Rectal smooth muscle tissue (tissue), 1 donor: Measurements from ENCODE around the gene CYBA.

Source experiments
- H3K27ac ChIP-seq: one replicate; pipeline ENCODE4 v1.7.0; 2013; ENCODE audit warnings: low read depth, low read length, inconsistent platforms
- H3K27me3 ChIP-seq: one replicate; pipeline ENCODE4 v1.7.0; 2013; ENCODE audit warnings: low read length; ENCODE audit not compliant: control insufficient read depth, insufficient read depth
- H3K36me3 ChIP-seq: one replicate; pipeline ENCODE4 v1.7.0; 2013; ENCODE audit warnings: low read length; ENCODE audit not compliant: control insufficient read depth, insufficient read depth
- H3K4me1 ChIP-seq: one replicate; pipeline ENCODE4 v1.7.0; 2013; ENCODE audit warnings: low read length; ENCODE audit not compliant: control insufficient read depth, insufficient read depth
- H3K4me3 ChIP-seq: one replicate; pipeline ENCODE4 v1.7.0; 2013; ENCODE audit warnings: low read length
- H3K9ac ChIP-seq: one replicate; pipeline ENCODE4 v1.7.0; 2013; ENCODE audit warnings: low read length

Gene CYBA

GRCh38 chr16:88601313-88602036, 49.4 kb downstream of the CYBA start:
- peaks cover 33% of the 10 kb centered on the region for H3K36me3 ChIP-seq
- H3K4me3 ChIP-seq, result no peak overlapping the region
- H3K9ac ChIP-seq, result no peak overlapping the region
- H3K4me1 ChIP-seq, result no peaks in the 10 kb centered on the region
- no peaks in the 10 kb centered on the region for H3K27me3 ChIP-seq
- H3K27ac ChIP-seq, result no peak overlapping the region

DNA sequence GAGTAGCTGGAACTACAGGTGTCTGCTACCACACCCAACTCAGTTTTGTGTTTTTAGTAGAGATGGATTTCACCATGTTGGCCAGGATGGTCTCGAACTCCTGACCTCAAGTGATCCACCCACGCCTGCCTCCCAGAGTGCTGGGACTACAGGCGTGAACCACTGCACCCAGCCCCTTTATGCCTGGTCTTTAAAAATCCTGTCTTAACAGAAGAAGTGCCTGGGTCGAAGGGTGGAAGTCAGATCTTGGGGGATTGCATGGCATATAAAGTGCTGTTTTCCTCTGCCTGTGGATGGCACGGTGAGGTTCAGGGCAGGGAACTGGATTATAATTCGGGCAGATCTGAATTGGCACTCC, 50.3 kb downstream of the CYBA start:
- Histone ChIP-seq H3K9ac (no peak overlapping the region), H3K4me1 (no peaks in the 10 kb centered on the region), H3K36me3 (peaks cover 28% of the 10 kb centered on the region), H3K27ac (no peak overlapping the region), H3K27me3 (no peaks in the 10 kb centered on the region), H3K4me3 (no peak overlapping the region)

DNA sequence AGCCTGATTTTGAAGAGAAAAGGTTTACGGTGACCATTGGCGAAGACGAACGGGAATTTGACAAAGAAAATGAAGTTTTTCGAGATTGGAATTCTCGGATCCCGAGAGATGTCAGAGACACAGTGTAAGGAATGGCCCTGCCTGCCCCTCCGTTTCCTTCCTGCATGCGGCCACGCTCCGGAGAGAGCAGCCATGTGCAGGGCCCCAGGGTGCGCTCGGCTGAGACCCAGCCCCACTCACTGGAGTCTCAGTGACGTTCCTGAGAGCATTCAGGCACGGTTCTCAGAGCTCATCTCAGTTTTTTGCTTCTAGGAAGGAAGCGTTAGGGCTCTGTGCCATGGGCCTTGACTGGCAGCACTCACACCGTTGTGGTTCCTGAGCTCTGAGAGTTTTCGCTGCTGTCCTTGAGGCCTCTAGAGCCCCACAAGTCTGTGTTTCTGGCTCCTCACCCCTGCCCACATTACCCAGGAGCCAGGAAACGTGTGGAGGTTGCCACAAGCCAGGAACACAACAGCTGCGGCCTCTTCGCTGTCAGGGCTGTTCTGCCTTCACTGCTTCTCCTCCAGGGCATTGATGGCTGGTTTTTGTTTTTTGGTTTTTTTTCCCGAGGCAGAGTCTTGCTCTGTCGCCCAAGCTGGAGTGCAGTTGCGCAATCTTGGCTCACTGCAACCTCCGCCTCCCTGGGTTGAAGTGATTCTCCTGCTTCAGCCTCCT, 50.9 kb downstream of the CYBA start:
- no peaks in the 10 kb centered on the region for H3K4me1 ChIP-seq
- H3K9ac ChIP-seq, result no peak overlapping the region
- H3K36me3 ChIP-seq, result peaks cover 28% of the 10 kb centered on the region
- H3K27ac ChIP-seq, result peak overlapping the region; percentile 20
- no peak overlapping the region for H3K4me3 ChIP-seq
- no peaks in the 10 kb centered on the region for H3K27me3 ChIP-seq

GRCh38 chr16:88599092-88599733, 51.6 kb downstream of the CYBA start:
- H3K9ac ChIP-seq, result no peak overlapping the region
- no peak overlapping the region for H3K4me3 ChIP-seq
- peaks cover 26% of the 10 kb centered on the region for H3K36me3 ChIP-seq
- H3K4me1 ChIP-seq, result no peaks in the 10 kb centered on the region
- H3K27ac ChIP-seq, result no peak overlapping the region
- H3K27me3 ChIP-seq, result no peaks in the 10 kb centered on the region

GRCh38 chr16:88597856-88598491, 52.9 kb downstream of the CYBA start:
- Histone ChIP-seq H3K9ac (no peak overlapping the region), H3K27me3 (no peaks in the 10 kb centered on the region), H3K27ac (no peak overlapping the region), H3K4me1 (no peaks in the 10 kb centered on the region), H3K36me3 (peaks cover 29% of the 10 kb centered on the region), H3K4me3 (no peak overlapping the region)

DNA sequence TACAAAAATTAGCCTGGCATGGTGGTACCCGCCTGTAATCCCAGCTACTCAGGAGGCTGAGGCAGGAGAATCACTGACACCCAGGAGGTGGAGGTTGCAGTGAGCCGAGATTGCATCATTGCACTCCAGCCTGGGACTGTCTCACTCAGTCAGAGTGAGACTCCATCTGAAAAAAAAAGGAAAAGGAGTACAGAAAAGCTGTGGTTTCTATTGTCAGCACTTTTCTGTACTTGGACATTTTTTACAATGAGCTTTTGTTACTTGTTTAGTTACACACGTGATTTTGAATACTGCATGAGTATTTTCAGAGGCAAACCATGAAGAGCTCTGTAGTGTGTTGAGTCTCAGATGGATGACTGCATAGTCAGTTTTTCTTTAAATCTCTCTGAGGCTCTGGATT, 54.4 kb downstream of the CYBA start:
- Histone ChIP-seq H3K4me1 (no peaks in the 10 kb centered on the region), H3K27me3 (no peaks in the 10 kb centered on the region), H3K4me3 (no peak overlapping the region), H3K9ac (no peak overlapping the region), H3K36me3 (peaks cover 25% of the 10 kb centered on the region), H3K27ac (no peak overlapping the region)

DNA sequence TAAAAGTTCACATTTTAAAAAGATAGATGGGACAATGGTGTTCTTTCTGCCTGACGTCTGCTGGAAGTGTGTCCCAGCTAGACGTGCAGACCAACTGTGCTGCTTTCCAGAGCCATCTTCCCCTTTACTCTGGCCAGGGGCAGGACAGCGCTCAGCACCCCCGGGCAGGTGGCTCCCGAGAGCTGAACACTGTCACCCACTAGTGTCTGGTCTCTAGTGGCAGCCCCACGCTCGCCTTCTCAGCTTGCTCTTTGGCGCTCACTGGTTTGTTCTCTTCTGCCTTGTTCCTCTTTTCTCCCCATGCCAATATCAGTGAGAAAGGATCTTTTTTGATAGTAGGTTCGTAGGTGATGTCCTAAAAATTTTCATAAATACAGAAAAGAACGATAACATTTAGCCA, 54.9 kb downstream of the CYBA start:
- no peaks in the 10 kb centered on the region for H3K27me3 ChIP-seq
- no peak overlapping the region for H3K27ac ChIP-seq
- H3K36me3 ChIP-seq, result peaks cover 20% of the 10 kb centered on the region
- no peaks in the 10 kb centered on the region for H3K4me1 ChIP-seq
- H3K9ac ChIP-seq, result no peak overlapping the region
- no peak overlapping the region for H3K4me3 ChIP-seq

- Histone ChIP-seq H3K36me3 (peaks cover 15% of the 10 kb centered on the region), H3K4me1 (no peaks in the 10 kb centered on the region), H3K4me3 (no peak overlapping the region), H3K27ac (no peak overlapping the region), H3K9ac (no peak overlapping the region), H3K27me3 (no peaks in the 10 kb centered on the region)
These were observed 55.8 kb downstream of the CYBA start for GRCh38 chr16:88595101-88595500.

- Histone ChIP-seq H3K9ac (no peak overlapping the region), H3K27me3 (no peaks in the 10 kb centered on the region), H3K27ac (no peak overlapping the region), H3K36me3 (peaks cover 15% of the 10 kb centered on the region), H3K4me1 (no peaks in the 10 kb centered on the region), H3K4me3 (no peak overlapping the region)
These were observed 56.9 kb downstream of the CYBA start for GRCh38 chr16:88593910-88594309.

DNA sequence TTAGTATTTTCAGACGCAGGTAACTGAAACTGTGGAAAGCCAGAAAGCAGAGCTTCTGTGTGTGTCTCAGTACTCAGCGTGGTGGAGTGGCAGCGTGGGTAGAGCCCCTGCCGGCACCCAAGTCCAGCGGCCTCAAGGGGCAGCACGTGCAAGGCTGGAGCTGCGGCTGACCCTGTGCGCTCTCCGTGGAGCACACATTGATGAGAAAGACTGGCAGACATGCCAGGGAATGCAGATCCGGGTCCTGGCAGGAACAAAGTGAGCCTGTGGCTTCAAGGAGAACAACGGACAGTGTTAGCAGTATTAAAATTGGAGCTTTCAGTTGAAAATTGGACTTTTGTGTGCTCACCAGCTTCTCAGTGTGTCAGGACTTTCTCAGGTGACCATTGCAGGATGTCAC, 57.4 kb downstream of the CYBA start:
- Histone ChIP-seq H3K9ac (no peak overlapping the region), H3K4me1 (no peaks in the 10 kb centered on the region), H3K27ac (no peak overlapping the region), H3K36me3 (peaks cover 18% of the 10 kb centered on the region), H3K27me3 (no peaks in the 10 kb centered on the region), H3K4me3 (no peak overlapping the region)
